ENCODE data around the gene NPTX2. TPM values are rescaled to one million over a fixed set of nuclear protein-coding genes. Genes with fewer than 3 reads are reported as not detected.

NPTX2 gene
- total and polyA plus RNA-seq, 2 donors from 2014 or later: 0.26 to 2.0 TPM

GRCh38 chr7:98659756-98660155 lies 42.7 kb downstream of the NPTX2 start:
- Histone ChIP-seq H3K4me1 (ENCODE audit: control insufficient read depth in 2 of 3, insufficient read depth in 2 of 3, low read depth in 1 of 3, low read length in 3 of 3) (no peaks in the 10 kb centered on the region), H3K9ac (ENCODE audit: low read length in 3 of 3) (no peak overlapping the region), H3K36me3 (ENCODE audit: control insufficient read depth in 2 of 3, insufficient read depth in 3 of 3, low read length in 3 of 3) (no peaks in the 10 kb centered on the region), H3K27me3 (ENCODE audit: control insufficient read depth, insufficient read depth, low read length) (no peaks in the 10 kb centered on the region), H3K27ac (ENCODE audit: low read depth in 2 of 2, low read length in 2 of 2) (no peak overlapping the region), H3K4me3 (ENCODE audit: low read length in 3 of 3) (no peak overlapping the region), H3K9me3 (ENCODE audit: control insufficient read depth in 2 of 3, insufficient read depth in 1 of 3, low read length in 3 of 3) (no peaks in the 10 kb centered on the region)
- FAIRE-seq (no peak), DNase-seq (peak in 4 of 5 donors; percentile 50 to 63 (median 60))
- intact Hi-C loops (cut with DNase I): no loop called here
- TF ChIP-seq CTCF (IDR thresholded peaks at IDR 0.05; ENCODE audit: borderline replicate concordance, extremely low read depth, insufficient read depth): no peak

- Histone ChIP-seq H3K9me3 (ENCODE audit: control insufficient read depth in 2 of 3, insufficient read depth in 1 of 3, low read length in 3 of 3) (no peaks in the 10 kb centered on the region), H3K36me3 (ENCODE audit: control insufficient read depth in 2 of 3, insufficient read depth in 3 of 3, low read length in 3 of 3) (no peaks in the 10 kb centered on the region), H3K27ac (ENCODE audit: low read depth in 2 of 2, low read length in 2 of 2) (no peak overlapping the region), H3K27me3 (ENCODE audit: control insufficient read depth, insufficient read depth, low read length) (no peaks in the 10 kb centered on the region), H3K4me1 (ENCODE audit: control insufficient read depth in 2 of 3, insufficient read depth in 2 of 3, low read depth in 1 of 3, low read length in 3 of 3) (no peaks in the 10 kb centered on the region), H3K9ac (ENCODE audit: low read length in 3 of 3) (no peak overlapping the region), H3K4me3 (ENCODE audit: low read length in 3 of 3) (no peak overlapping the region)
- intact Hi-C loops (cut with DNase I): no loop called here
- TF ChIP-seq CTCF (IDR thresholded peaks at IDR 0.05; ENCODE audit: borderline replicate concordance, extremely low read depth, insufficient read depth): no peak
- DNase-seq: no peak
- no peak for FAIRE-seq
Observed at GRCh38 chr7:98661607-98662006, 44.5 kb downstream of the NPTX2 start.

GRCh38 chr7:98662289-98662688 lies 45.2 kb downstream of the NPTX2 start:
- no peak for DNase-seq
- Histone ChIP-seq H3K9ac (ENCODE audit: low read length in 3 of 3) (no peak overlapping the region), H3K36me3 (ENCODE audit: control insufficient read depth in 2 of 3, insufficient read depth in 3 of 3, low read length in 3 of 3) (no peaks in the 10 kb centered on the region), H3K4me3 (ENCODE audit: low read length in 3 of 3) (no peak overlapping the region), H3K27me3 (ENCODE audit: control insufficient read depth, insufficient read depth, low read length) (no peaks in the 10 kb centered on the region), H3K27ac (ENCODE audit: low read depth in 2 of 2, low read length in 2 of 2) (no peak overlapping the region), H3K4me1 (ENCODE audit: control insufficient read depth in 2 of 3, insufficient read depth in 2 of 3, low read depth in 1 of 3, low read length in 3 of 3) (no peaks in the 10 kb centered on the region), H3K9me3 (ENCODE audit: control insufficient read depth in 2 of 3, insufficient read depth in 1 of 3, low read length in 3 of 3) (no peaks in the 10 kb centered on the region)
- FAIRE-seq: no peak
- no peak for TF ChIP-seq CTCF (IDR thresholded peaks at IDR 0.05; ENCODE audit: borderline replicate concordance, extremely low read depth, insufficient read depth)
- intact Hi-C loops (cut with DNase I): no loop called here

GRCh38 chr7:98664882-98665281 lies 47.8 kb downstream of the NPTX2 start:
- Histone ChIP-seq H3K27me3 (ENCODE audit: control insufficient read depth, insufficient read depth, low read length) (no peaks in the 10 kb centered on the region), H3K36me3 (ENCODE audit: control insufficient read depth in 2 of 3, insufficient read depth in 3 of 3, low read length in 3 of 3) (no peaks in the 10 kb centered on the region), H3K9me3 (ENCODE audit: control insufficient read depth in 2 of 3, insufficient read depth in 1 of 3, low read length in 3 of 3) (no peaks in the 10 kb centered on the region), H3K9ac (ENCODE audit: low read length in 3 of 3) (no peak overlapping the region), H3K4me1 (ENCODE audit: control insufficient read depth in 2 of 3, insufficient read depth in 2 of 3, low read depth in 1 of 3, low read length in 3 of 3) (no peaks in the 10 kb centered on the region), H3K4me3 (ENCODE audit: low read length in 3 of 3) (no peak overlapping the region), H3K27ac (ENCODE audit: low read depth in 2 of 2, low read length in 2 of 2) (no peak overlapping the region)
- FAIRE-seq (no peak), DNase-seq (no peak)
- TF ChIP-seq CTCF (IDR thresholded peaks at IDR 0.05; ENCODE audit: borderline replicate concordance, extremely low read depth, insufficient read depth): no peak
- intact Hi-C loops (cut with DNase I): no loop called here

Data from kidney (tissue), 14 donors.